CD4-positive, alpha-beta T cell (primary cell): Measurements from ENCODE around the gene SCAPER. TPM values are rescaled to one million over a fixed set of nuclear protein-coding genes. Genes with fewer than 3 reads are reported as not detected.

Source experiments
- ATAC-seq: fragments of 200-7000 bp; cut with Tn5 transposase; one replicate; pipeline ENCODE4 v1.10.0; 2022; ENCODE audit warnings: mild to moderate bottlenecking; ENCODE audit not compliant: poor library complexity
- CTCF ChIA-PET: fragments of 350-600 bp; sonication (Branson Sonifier 250); formaldehyde crosslinking; loops from one replicate; lab custom pipeline; 2021; ENCODE audit warnings: antibody characterized with exemption, inconsistent platforms; lab: Charles Lee
- POLR2A ChIA-PET: fragments of 350-600 bp; sonication (Branson Sonifier 250); formaldehyde crosslinking; loops from one replicate; lab custom pipeline; 2021; ENCODE audit warnings: antibody characterized with exemption, inconsistent platforms; lab: Charles Lee
- DNase-seq, 14 experiments: peaks; one replicate each; pipeline ENCODE4 v3.0.0-alpha.2; 2013 to 2020; ENCODE audit warnings: mixed read lengths in 2 of 14
- H3K27ac ChIP-seq, 2 donors: one replicate each; pipeline versions ENCODE4 v1.5.1 to v1.7.0; 2013; ENCODE audit warnings: low read length in 2 of 2, low read depth in 1 of 2, mild to moderate bottlenecking in 1 of 2
- H3K27me3 ChIP-seq, 2 experiments: 1 replicate in 1 of 2; 2 replicates in 1 of 2; pipeline versions ENCODE4 v1.6.1 to v1.7.0; 2013; ENCODE audit warnings: low read length in 2 of 2, control low read depth in 1 of 2, mild to moderate bottlenecking in 1 of 2, moderate library complexity in 1 of 2; ENCODE audit not compliant: insufficient read depth in 2 of 2, control insufficient read depth in 1 of 2
- H3K36me3 ChIP-seq: one replicate; pipeline ENCODE4 v1.6.1; 2013; ENCODE audit warnings: low read length, control low read depth; ENCODE audit not compliant: insufficient read depth
- H3K4me1 ChIP-seq: one replicate; pipeline ENCODE4 v1.6.1; 2013; ENCODE audit warnings: low read length, control low read depth; ENCODE audit not compliant: insufficient read depth
- H3K4me3 ChIP-seq: one replicate; pipeline ENCODE4 v1.5.1; 2013; ENCODE audit warnings: mild to moderate bottlenecking, low read length, moderate library complexity
- H3K9me3 ChIP-seq, 2 experiments: 1 replicate in 1 of 2; 2 replicates in 1 of 2; pipeline versions ENCODE4 v1.6.1 to v1.7.0; 2013; ENCODE audit warnings: low read length in 2 of 2, mild to moderate bottlenecking in 2 of 2, control low read depth in 1 of 2, moderate library complexity in 1 of 2; ENCODE audit not compliant: control insufficient read depth in 1 of 2, insufficient read depth in 1 of 2
- H3K27ac Mint-ChIP-seq: one replicate; pipeline ENCODE4 v1.8.0; 2020; ENCODE audit warnings: mixed read lengths
- H3K27me3 Mint-ChIP-seq: one replicate; pipeline ENCODE4 v1.8.0; 2021; ENCODE audit warnings: mixed read lengths
- H3K36me3 Mint-ChIP-seq: one replicate; pipeline ENCODE4 v1.8.0; 2021; ENCODE audit warnings: low read depth, mixed read lengths
- H3K4me1 Mint-ChIP-seq: one replicate; pipeline ENCODE4 v1.8.0; 2021; ENCODE audit warnings: low read depth, mixed read lengths
- H3K4me3 Mint-ChIP-seq: one replicate; pipeline ENCODE4 v1.8.0; 2020; ENCODE audit warnings: mild to moderate bottlenecking, mixed read lengths
- H3K9me3 Mint-ChIP-seq: one replicate; pipeline ENCODE4 v1.8.0; 2020; ENCODE audit warnings: mixed read lengths
- CTCF ChIP-seq: fragments of 200-600 bp; IDR thresholded peaks from one replicate; pipeline ENCODE4 v1.8.0; 2022; ENCODE audit warnings: antibody characterized with exemption, mild to moderate bottlenecking
- intact Hi-C, 2 experiments: fragments of 100-400 bp; cut with DNase I in 1 of 2; cut with micrococcal nuclease in 1 of 2; formaldehyde crosslinking; loops; one replicate each; pipeline versions ENCODE4 v1.15.1 to v1.9.0; 2023 to 2025; cut with DNase I, micrococcal nuclease
- total RNA-seq, 174 experiments: library from RNA in 2 of 174; stranded (reverse) in 2 of 174; gene quantifications; one replicate each; pipeline ENCODE4 v1.2.3 and lab custom pipeline; 2021 to 2026

The SCAPER gene
- total RNA-seq, 2 experiments from 2014 or later, result 40.3 to 41.2 TPM

DNA sequence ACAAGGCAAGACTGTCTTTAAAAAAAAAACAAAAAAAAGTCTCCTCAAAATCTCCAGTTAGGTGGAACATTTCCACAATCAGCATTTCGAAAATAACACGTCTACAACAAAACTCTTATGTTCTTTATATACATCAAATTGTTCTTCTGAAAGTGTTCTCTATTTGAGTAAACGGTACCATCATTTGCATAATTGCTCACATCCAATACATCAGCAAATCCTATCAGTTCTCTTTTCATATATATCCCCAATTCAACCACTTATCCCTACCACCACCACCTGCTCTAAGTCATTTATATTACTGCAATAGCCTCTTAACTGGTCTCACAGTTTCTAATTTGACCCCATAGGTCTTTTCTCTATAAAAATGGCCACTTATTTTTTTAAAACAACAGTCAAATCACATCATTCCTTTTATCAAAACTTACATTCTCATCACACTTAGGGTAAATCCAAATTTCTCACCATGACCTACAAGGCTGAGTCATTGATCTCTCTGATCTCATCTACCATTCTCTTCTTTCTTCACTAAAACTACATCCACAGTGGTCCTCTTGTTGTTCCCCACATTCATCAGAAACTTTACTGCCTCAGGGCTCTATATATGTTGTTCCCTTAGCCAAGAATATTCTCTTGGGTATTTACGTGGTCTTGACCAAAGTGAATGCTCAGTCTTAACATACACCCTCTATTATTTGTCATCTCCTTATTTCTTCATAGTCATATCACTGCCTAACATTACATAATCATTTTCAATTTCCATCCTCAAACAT is 237.0 kb downstream of the SCAPER start:
- no peak overlapping the region for H3K27ac ChIP-seq
- H3K9me3 ChIP-seq, result no peaks in the 10 kb centered on the region
- no peaks in the 10 kb centered on the region for H3K36me3 ChIP-seq
- Mint-ChIP-seq H3K27me3 (no peaks in the 10 kb centered on the region), H3K9me3 (no peaks in the 10 kb centered on the region), H3K36me3 (peaks cover 47% of the 10 kb centered on the region), H3K27ac (no peak overlapping the region), H3K4me1 (no peaks in the 10 kb centered on the region), H3K4me3 (no peak overlapping the region)
- intact Hi-C loops, result no loop called here
- no peak for DNase-seq
- TF ChIP-seq CTCF, result no peak
- H3K4me1 ChIP-seq, result no peaks in the 10 kb centered on the region
- no peak for ATAC-seq
- H3K4me3 ChIP-seq, result no peak overlapping the region
- no peaks in the 10 kb centered on the region for H3K27me3 ChIP-seq
- ChIA-PET POLR2A (no interaction called here), CTCF (no interaction called here)

GRCh38 chr15:76664895-76665294 is 240.2 kb downstream of the SCAPER start:
- Histone ChIP-seq H3K27me3 (no peaks in the 10 kb centered on the region), H3K27ac (no peak overlapping the region), H3K4me3 (no peak overlapping the region), H3K4me1 (no peaks in the 10 kb centered on the region), H3K9me3 (no peaks in the 10 kb centered on the region), H3K36me3 (peaks cover under 1% of the 10 kb centered on the region)
- H3K36me3 Mint-ChIP-seq, result peaks cover 79% of the 10 kb centered on the region
- DNase-seq (no peak), ATAC-seq (no peak)
- CTCF ChIA-PET, result interaction anchor here (0.6 kb wide), 1 partner anchor 13 kb away, joined by 3 read pairs; no protein-coding TSS in a partner anchor
- no peaks in the 10 kb centered on the region for H3K4me1 Mint-ChIP-seq
- TF ChIP-seq CTCF, result no peak
- no peak overlapping the region for H3K4me3 Mint-ChIP-seq
- no peaks in the 10 kb centered on the region for H3K27me3 Mint-ChIP-seq
- peaks cover 5% of the 10 kb centered on the region for H3K9me3 Mint-ChIP-seq
- intact Hi-C loops, result no loop called here
- POLR2A ChIA-PET, result no interaction called here
- no peak overlapping the region for H3K27ac Mint-ChIP-seq

GRCh38 chr15:76664411-76664810 is 240.7 kb downstream of the SCAPER start:
- Mint-ChIP-seq H3K4me1 (no peaks in the 10 kb centered on the region), H3K36me3 (peaks cover 84% of the 10 kb centered on the region), H3K27me3 (no peaks in the 10 kb centered on the region), H3K9me3 (peaks cover 7% of the 10 kb centered on the region), H3K27ac (no peak overlapping the region), H3K4me3 (no peak overlapping the region)
- Histone ChIP-seq H3K27me3 (no peaks in the 10 kb centered on the region), H3K9me3 (no peaks in the 10 kb centered on the region), H3K36me3 (peaks cover 4% of the 10 kb centered on the region), H3K4me1 (no peaks in the 10 kb centered on the region), H3K4me3 (no peak overlapping the region), H3K27ac (no peak overlapping the region)
- intact Hi-C loops, result no loop called here
- POLR2A ChIA-PET, result no interaction called here
- no peak for ATAC-seq
- TF ChIP-seq CTCF, result no peak
- CTCF ChIA-PET, result interaction anchor here (0.6 kb wide), 1 partner anchor 13 kb away, joined by 3 read pairs; no protein-coding TSS in a partner anchor
- no peak for DNase-seq
